GM11168 (cell line): Measurements from ENCODE around the gene C1orf167.

ENCODE experiments used
- in situ Hi-C: fragments of 300-500 bp; cut with MboI; formaldehyde crosslinking; loops from one replicate; pipeline ENCODE4 v1.12.0; 2022; ENCODE audit warnings: low sequenced_read_pairs; ENCODE audit not compliant: unreplicated experiment

Gene C1orf167

DNA sequence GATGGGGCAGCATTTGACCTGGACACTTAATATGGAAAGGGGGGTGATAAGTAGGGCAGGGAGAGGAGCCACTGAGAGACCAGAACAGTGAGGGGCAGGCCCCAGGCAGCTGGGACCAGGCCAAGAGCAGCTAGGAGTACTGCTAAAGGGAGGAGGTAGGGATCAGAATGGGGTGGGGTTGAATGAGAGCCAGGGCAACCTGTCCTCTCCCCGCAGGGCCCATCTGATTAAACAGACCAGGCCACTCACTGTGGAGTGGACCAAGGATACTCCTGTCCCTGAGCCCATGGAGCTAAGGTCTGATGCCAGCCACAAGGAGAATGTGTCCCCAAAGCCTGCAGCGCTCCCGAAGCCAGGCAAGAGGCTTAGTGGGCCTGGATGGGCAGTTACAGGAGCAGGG is 2.1 kb downstream of the C1orf167 start:
- in situ Hi-C loops: no loop called here

DNA sequence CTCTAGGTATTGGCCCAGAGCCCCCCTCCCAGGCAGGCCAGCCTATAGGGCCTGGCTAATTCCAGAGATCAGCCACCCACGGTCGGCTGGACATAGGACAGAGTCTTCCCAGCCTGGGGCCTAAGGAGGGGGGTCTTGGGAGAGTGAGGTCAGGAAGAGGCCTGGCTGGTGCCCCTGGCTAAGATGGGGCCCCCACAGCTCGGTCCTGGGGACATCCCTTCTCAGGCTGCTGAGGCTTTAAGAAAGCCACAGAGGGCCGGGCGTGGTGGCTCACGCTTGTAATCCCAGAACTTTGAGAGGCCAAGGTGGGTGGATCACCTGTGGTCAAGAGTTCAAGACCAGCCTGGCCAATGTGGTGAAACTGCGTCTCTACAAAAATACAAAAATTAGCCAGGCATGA is 2.5 kb downstream of the C1orf167 start:
- in situ Hi-C loops: no loop called here

DNA sequence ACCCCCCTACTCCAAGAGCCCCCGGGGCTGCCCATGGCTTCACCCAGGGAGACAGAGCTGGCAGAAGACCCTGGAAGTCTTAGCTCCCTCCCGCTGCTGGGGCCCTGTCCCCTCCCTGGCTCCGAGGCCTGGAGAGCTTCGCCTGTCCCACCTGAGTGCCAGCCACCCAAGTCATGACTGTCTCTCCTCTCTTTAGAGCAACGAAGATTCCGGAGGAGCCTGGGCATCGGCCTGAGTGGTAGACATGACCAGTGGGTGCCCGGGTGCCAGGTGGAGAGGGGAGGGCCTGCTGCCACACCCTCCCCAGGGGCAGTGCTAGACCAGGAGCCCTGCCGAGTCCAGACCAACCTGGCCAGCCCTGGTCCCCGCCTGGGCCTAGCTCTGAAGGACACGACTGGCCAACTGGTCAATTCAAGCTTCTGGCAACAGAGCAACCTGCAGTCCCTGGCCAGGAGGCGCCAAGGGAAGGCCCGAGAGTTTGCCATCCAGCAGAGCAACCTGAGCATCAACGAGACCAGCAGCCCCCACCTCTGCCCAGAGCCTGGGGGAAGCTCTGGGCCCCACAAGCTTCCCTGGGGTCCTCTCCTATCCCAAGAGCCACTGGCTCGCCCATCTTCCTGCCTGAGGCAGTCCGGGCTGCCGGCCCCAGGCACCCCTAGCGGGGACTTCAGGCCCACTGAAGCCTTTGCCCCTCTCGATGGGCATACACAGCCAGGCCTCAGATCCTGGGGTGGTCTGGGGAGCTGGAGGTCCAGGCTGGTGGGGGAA is 3.9 kb downstream of the C1orf167 start:
- in situ Hi-C loops: no loop called here

DNA sequence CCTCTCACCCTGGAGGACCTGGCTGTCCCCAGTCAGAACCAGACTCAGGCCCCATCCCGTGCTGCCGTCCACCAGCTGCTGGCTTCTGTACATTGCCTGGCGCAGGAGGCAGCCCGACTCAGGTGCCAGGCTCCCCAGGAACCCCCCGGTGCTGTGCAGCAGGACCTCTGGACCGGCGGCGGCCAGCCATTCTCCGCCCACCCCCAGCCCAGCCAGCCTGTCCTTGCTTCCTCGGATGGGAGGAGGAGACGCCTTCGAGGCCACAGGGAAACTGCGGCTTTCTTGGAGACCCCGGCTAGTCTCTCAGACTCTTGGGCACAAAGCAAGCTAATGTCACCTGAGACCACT is 4.4 kb downstream of the C1orf167 start:
- in situ Hi-C loops: no loop called here

DNA sequence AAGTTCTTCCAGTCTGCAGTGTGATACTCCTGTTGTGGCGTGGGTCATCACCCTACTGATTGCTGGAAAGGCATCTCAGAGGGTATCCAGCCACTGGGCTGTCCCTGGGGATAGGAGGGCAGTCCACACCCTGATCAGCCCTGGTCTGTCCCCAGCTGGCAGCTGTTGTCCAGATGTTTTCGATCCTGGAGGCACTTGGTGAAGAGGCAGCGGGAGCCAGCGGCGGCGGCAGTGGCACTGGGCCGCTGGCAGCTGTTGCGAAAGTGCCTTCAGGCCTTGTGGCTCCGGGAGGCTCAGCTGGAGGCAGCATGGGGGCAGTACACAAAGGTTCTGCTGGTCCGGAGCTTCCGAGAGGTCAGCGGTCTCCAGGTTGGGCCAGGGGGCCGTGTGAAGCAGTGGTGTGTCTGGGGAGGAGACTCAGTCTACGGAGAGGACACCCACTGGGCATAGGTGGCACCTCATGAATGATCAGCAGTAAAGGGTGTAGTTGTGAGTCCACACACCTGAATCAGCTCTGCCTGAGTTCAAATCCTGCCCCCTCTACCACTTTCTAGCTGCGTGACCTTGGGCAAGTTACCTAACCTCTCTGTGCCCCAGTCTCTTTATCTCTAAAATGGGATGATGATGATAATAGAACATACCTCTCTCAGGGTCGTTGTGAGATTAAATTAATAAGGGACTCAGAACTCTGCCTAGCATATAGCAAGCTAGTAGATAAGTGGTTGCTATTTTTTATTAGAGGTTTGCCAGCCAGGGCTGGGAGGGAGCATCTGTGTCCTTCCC is 6.1 kb downstream of the C1orf167 start:
- in situ Hi-C loops: no loop called here

DNA sequence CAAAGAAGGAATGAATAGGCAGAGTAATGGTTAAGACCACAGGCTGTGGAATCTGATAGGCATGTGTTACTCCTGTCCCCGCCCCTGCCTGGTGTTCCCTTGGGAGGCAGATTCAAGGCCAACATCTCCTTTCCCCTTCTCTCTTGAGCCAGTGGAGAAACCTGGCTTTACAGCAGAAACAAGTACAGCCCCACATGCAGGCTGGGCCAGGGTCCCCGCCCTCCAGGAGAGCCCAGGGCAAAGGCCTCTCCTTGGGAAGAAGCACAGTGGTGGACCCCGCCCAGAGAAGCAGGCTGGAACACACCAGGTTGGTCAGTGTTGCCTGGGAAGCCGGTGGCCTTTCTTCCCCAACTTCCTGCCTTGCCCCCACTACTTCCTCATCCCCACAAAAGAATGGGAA is 6.8 kb downstream of the C1orf167 start:
- in situ Hi-C loops: no loop called here

DNA sequence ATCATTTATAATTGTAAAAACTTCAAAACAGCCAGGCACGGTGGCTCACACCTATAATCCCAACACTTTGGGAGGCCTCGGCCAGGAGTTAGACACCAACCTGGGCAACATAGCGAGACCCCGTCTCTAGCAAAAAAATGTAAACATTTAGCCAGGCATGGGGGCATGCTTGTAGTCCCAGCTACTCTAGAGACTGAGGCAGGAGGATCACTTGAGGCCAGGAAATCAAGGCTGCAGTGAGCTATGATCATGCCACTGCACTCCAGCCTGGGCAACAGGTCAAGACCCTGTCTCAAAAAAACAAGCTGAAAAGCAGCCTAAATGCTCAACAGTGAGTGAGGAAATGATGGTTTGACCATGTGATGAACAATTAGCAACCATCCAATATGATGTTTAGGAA is 7.3 kb downstream of the C1orf167 start:
- in situ Hi-C loops: no loop called here

DNA sequence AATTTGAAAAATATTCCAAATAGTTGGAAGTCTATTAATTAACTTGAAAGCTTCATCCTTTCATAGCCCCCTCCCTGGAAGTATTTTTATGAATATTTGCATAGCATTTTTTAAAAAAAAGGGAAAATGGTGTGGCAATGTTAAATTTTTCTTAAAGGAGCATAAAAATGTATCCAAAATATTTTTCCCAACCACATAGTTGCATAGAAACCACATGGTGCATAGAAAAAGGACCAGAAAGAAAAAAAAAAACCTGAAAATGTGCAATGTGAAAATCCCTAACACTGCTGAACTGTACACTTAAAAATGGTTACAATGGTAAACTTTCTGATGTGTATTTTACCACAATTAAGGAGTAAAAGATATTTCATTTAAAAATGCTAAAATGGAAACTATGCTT is 8.0 kb downstream of the C1orf167 start:
- in situ Hi-C loops: no loop called here

DNA sequence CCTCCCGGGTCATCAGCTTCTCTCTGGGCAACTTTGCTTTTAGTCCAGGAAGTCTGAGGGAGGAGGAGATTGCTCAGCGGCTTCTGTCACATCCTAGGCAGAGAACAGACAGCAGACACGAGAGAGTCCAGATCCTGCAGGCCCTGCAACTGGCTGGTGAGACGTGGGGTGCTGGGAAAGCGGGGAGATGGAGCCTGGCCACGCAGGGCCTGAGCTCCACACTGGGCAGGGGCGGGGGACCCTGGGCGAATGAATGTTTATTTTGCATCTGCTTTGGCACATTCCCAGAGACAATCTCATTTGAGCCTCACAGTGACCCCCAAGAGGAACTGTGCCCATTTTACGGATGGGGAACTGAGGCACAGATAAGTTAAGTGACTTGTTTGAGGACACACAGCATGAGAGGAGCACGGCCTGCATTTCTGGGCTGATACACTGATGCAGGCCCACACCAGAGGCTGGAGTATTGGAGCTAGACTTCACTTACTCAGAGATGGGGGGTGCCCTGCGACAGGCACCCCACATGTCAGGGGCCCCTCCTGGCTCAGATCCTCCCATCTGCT is 9.6 kb downstream of the C1orf167 start:
- in situ Hi-C loops: no loop called here

DNA sequence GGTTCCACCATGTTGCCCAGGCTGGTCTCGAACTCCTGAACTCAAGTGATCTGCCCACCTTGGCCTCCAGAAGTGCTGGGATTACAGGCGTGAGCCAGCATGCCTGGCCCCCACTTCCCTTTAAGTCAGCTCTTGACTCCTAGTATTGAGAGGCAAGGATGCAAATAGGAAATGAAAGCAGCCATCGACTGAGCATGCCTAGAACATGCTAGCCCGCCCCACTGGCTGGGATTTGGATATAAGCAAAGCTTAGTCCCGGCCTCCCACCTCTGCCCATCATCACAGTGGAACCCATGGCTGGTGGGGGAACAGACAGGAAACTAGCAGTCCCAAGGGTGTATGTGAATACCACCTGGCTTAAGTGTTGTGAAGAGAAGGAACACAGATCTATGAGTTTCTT is 10.5 kb downstream of the C1orf167 start:
- in situ Hi-C loops: no loop called here

DNA sequence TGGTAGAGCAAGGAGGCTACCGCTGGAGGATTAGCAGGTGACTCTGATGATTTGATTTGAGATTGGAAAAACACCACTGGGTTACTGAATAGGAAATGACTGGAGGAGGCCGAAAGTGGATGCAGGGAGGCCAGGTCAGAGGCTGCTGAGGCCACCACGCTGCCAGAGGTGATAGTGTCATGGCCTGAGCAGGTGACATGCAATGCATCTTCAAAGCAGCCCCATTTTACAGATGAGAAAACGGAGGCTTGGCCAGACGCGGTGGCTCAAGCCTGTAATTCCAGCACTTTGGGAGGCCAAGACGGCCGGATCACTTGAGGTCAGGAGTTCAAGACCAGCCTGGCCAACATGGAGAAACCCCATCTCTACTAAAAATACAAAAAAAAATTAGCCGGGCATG is 12.8 kb downstream of the C1orf167 start:
- in situ Hi-C loops: no loop called here

DNA sequence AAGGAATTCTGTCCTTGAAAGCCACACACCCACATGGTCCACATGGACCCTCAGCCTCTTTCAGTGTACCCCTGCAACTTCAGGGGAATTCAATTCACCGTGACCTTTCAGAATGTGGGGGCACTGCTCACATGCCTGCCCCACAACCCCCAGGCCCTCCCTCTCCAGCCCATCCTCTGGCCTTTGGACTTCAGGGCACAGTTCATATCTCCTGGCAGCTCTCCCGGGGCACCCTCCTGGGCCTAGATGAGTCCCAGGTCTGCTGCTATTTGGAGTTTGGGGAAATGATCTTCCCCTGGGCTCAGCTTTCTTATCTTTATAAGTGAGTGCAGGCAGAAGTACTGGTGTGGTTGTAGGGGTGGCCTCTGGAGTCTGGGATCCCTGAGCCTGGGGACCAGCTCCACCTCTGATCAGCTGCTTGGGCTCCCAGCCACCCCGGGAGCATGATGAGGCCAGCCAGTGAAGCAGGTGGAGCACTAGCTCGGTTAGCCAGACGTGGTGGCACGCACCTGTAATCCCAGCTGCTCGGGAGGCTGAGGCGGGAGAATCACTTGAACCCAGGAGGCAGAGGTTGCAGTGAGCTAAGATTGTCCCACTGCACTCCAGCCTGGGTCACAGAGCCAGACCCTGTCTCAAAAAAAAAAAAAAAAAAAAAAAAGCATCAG is 15.8 kb downstream of the C1orf167 start:
- in situ Hi-C loops: no loop called here

DNA sequence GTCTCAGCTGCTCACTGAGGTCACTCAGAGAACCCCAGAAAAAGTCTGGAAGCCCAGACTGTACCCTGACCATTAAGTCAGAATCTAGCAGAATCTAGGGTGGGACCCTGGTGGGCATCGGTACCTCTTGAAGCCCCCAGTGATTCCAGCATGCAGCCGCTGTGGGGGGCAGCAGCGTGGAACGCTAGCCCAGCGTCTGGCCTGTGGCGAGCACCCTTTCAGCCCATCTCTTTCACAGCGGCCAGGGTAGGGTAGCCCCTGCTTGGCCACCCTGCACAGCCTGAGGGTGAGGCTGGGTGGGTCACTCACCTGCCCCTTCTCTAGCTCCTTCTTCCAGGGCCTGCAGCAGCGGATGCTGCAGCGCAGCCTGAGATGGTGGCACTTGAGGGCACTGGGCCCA is 16.3 kb downstream of the C1orf167 start:
- in situ Hi-C loops: no loop called here

DNA sequence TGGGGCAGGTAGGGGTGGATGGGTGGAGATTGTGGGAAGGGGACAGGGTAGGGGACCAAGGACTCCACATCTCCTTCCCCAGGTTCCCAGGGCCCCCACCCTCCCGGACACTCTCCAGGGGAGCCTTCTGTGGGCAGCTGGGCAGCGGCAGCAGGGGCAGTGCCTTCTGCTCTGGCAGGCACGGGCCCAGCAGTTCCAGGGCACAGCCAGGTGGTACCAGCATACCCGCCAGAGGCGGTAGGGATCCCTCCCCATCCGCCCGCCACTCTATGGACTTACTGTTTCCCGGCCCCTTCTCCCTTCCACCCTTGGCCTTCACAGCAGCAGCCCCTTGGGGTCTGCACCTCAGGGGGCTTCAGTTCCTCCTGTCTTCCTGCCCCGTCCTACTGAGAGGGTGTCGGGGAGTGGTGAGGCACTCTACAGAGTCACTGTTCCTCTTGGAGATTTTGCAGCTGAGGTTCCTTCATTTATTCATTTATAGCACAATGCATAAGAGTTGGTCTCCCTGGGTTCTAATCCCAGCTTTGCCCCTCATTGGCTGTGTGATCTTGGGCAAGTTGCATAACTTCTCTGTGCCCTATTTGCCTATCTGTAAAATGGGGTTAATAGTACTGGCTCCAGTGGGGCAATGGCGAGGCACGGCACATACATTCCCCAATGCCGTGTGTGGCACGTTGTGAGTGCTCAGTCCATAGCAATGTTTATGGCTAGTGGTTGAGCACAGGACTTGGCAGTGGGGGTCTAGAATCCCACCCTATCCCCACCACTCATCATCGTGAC is 17.0 kb downstream of the C1orf167 start:
- in situ Hi-C loops: no loop called here

DNA sequence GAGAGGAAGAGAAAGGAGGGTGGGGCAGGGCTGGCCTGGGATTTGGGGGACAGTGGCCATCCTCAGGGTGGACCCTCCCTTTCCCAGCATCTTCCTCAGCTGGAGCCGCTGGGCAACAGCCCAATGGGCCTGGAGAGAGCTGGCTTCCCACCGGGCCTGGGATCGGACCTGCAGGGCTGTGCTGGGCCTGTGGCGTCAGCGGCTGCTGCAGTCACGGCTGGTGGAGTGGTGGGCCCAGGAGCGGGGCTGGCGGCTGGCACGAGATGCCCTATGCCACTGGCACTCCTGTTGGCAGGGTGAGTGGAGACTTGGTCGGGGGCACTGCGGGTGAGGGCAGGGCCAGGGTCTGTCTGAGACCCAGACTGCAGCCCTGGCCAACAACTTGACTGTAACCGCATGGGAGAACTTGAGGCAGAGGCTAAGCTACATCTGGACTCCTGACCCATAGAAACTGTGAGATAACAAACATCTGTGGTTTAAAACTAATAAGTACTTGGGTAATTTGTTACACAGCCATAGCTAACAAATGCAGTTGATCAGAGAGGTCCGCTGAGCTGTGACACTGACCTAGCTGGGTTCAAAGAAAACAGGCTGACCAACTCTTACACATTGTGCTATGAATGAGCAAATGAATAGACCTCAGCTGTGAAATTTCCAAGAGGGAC is 17.9 kb downstream of the C1orf167 start:
- in situ Hi-C loops: no loop called here

DNA sequence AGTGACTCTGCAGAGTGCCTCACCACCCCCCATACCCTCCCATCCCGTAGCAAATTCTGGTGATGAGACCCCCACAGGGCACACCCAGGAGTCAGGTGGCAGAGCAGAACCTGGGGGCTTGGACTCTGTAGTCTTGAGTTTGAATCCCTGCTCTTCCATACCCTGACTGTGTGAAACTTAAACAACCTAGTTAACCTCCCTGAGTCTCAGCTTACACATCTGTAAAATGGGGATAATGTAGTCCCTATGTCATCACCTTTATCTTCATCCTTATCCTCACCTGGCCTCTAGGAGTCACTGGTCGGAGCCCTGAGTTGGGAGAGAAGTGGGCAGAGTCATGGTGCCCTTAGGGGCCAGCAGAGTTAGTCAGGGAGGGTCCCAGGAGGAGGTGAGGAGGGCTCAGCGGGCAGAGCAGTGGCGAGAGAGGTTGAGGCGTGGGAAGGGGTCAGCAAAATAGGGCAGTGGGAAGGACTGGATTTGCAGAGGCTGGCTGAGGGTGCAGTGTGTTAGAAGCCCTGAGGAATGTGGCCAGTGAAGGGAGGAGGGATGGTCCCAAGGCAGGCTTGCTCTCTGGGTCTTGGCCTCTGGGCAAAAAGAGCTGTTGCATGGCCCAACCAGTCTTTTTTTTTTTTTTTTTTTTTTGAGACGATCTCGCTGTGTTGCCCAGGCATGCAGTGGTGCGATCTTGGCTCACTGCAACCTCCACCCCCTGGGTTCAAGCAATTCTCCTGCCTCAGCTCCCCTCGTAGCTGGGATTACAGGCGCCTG is 18.6 kb downstream of the C1orf167 start:
- in situ Hi-C loops: no loop called here

DNA sequence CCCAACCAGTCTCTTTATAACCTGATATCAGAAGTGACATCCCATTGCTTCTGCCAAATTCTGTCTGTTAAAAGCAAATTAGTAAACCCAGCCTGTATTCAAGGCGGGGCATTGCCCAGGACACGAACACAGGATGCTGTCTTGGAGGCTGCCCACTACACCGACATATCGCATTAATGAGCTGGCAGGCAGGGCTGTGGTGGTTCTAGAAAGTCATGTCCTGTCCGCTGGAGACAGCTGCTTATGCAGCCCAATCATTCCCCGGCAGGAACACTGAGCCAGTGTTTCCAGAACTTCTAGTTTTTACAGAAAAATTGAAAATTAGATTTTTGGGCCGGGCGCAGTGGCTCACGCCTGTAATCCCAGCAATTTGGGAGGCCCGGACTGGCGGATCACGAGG is 19.3 kb downstream of the C1orf167 start:
- in situ Hi-C loops: no loop called here

DNA sequence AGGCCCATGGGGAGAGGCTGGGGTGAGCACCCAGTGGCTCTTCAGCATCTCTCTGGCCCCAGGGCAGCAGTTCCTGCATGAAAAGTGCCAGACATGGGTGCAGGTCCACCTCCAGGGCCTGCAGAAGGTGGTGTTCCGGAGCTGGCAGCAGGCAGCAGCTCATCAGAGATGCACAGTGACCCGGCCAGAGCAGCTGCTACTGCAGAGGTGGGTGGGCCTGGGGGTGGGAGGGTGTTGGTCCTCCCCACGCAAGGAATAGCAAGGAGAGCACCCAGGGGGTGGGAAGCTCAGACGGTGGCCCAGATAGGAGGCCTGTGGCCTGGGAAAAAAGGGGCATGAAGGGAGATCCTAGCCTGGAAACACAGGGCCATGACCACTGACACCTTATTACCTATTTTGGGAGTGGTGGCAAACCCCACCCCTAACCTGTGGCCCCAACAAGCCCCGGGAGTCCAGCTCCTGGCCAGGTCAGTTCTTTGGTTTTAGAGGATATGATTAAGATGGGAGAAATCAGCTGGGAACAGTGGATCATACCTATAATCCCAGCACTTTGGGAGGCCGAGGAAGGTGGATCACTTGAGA is 20.2 kb downstream of the C1orf167 start:
- in situ Hi-C loops: no loop called here

DNA sequence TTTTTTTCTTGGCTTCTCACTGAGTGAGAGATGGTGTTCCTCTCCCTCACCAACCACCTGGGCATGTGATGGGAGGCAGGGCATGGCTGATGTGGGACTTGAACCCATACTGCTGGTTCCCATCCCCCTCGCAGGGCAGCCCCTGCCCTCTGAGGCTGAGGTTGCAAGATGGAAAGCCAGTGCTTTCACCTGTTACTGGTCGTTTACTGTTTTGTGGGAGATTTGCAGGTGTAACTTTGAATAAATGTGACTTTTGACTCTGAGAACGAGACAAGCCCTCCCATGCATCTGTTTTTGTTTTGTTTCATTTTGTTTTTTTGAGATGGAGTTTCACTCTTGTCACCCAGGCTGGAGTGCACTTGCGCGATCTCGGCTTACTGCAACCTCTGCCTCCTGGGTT is 21.6 kb downstream of the C1orf167 start:
- in situ Hi-C loops: no loop called here
